Measurements from ENCODE around the gene THG1L.

The THG1L gene

GRCh38 chr5:157761690-157762621 lies 30.7 kb downstream of the THG1L start:
- peak; percentile 79 for DNase-seq

- no peak for DNase-seq
These were observed 33.3 kb downstream of the THG1L start for GRCh38 chr5:157764531-157764930.

GRCh38 chr5:157766442-157766841 lies 35.2 kb downstream of the THG1L start:
- DNase-seq, result no peak

GRCh38 chr5:157766902-157767301 lies 35.7 kb downstream of the THG1L start:
- no peak for DNase-seq

GRCh38 chr5:157767689-157768088 lies 36.5 kb downstream of the THG1L start:
- no peak for DNase-seq

GRCh38 chr5:157770665-157771064 lies 39.4 kb downstream of the THG1L start:
- DNase-seq, result no peak

- no peak for DNase-seq
These were observed 40.9 kb downstream of the THG1L start for GRCh38 chr5:157772127-157772526.

- no peak for DNase-seq
These were observed 47.0 kb downstream of the THG1L start for GRCh38 chr5:157778121-157778805.

GRCh38 chr5:157779221-157779620 lies 48.0 kb downstream of the THG1L start:
- no peak for DNase-seq

- DNase-seq, result no peak
These were observed 54.6 kb downstream of the THG1L start for GRCh38 chr5:157785801-157786200.
